Tibial nerve (tissue), 3 donors: ENCODE measurements around the gene C10orf67.

ENCODE experiments used
- POLR2A ChIP-seq, 2 donors: fragments of 450-650 bp; IDR thresholded peaks; one replicate each; pipeline ENCODE4 v1.6.1; 2017; ENCODE audit warnings: antibody characterized with exemption in 2 of 2, mild to moderate bottlenecking in 2 of 2, moderate library complexity in 2 of 2
- TF ChIP-seq, protein P1 (sequence below), 5 experiments: fragments of 200-600 bp in 3 of 5; fragments of 450-650 bp in 2 of 5; sonication (generic) in 3 of 5; IDR thresholded peaks; one replicate each; pipeline ENCODE4 v1.5.1; 2016 to 2019; ENCODE audit warnings: antibody characterized with exemption in 5 of 5, mild to moderate bottlenecking in 3 of 5, moderate library complexity in 2 of 5

DNA sequence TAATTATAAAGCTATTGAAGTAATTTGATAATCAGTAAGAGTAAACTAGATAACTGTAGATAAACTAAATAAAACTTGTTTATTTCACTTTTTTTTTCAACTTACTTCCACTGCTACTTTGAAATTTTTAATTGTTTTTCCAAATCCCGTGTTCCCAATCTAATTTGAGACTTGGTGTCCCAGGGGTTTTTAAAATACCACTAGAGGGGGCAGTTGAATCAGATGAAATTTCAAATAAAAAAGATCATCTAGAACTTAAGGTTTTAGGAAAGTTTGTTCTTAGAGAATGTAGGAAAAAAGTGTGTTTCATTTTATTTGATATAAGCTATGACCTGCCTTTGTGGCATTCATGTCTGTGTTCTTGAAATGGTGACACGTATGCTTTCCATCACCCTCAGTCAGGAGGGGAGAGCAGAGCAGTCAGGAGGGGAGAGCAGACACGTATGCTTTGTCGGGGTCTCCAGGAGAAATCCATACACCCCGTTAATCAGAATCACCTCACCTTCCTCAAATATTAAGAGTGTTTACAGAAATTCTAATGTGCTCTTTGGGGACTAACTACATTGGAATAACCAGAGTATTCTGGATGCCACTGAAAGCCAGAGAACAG is 49.9 kb downstream of the C10orf67 start:
- TF ChIP-seq, protein P1, sequence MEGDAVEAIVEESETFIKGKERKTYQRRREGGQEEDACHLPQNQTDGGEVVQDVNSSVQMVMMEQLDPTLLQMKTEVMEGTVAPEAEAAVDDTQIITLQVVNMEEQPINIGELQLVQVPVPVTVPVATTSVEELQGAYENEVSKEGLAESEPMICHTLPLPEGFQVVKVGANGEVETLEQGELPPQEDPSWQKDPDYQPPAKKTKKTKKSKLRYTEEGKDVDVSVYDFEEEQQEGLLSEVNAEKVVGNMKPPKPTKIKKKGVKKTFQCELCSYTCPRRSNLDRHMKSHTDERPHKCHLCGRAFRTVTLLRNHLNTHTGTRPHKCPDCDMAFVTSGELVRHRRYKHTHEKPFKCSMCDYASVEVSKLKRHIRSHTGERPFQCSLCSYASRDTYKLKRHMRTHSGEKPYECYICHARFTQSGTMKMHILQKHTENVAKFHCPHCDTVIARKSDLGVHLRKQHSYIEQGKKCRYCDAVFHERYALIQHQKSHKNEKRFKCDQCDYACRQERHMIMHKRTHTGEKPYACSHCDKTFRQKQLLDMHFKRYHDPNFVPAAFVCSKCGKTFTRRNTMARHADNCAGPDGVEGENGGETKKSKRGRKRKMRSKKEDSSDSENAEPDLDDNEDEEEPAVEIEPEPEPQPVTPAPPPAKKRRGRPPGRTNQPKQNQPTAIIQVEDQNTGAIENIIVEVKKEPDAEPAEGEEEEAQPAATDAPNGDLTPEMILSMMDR (IDR thresholded peaks at IDR 0.05): peak in 3 of 5 experiments; percentile 15 to 39 (median 30)
- TF ChIP-seq POLR2A (IDR thresholded peaks at IDR 0.05): no peak
